Heart right ventricle (tissue), 16 donors: ENCODE data around the gene ARL4A. TPM values are rescaled to one million over a fixed set of nuclear protein-coding genes. Genes with fewer than 3 reads are reported as not detected.

Experiments used
- ATAC-seq, 8 donors: fragments of 200-7000 bp; cut with Tn5 transposase; one replicate each; pipeline ENCODE4 v1.9.1; 2020; ENCODE audit warnings: mild to moderate bottlenecking in 8 of 8, moderate library complexity in 8 of 8, moderate number of reproducible peaks in 1 of 8
- DNase-seq, 2 donors: peaks; one replicate each; pipeline ENCODE4 v3.0.0-alpha.2; 2020
- H3K27ac ChIP-seq, 10 donors: fragments of 200-600 bp; sonication (generic) in 2 of 10; one replicate each; pipeline versions ENCODE4 v1.5.0 to v1.8.0; 2020 to 2022; ENCODE audit warnings: mild to moderate bottlenecking in 3 of 10
- H3K27me3 ChIP-seq, 7 donors: fragments of 200-600 bp; one replicate each; pipeline ENCODE4 v1.8.0; 2021 to 2022; ENCODE audit warnings: mild to moderate bottlenecking in 2 of 7
- H3K36me3 ChIP-seq, 9 donors: fragments of 200-600 bp; sonication (generic) in 1 of 9; one replicate each; pipeline versions ENCODE4 v1.5.0 to v1.8.0; 2020 to 2022; ENCODE audit warnings: mild to moderate bottlenecking in 2 of 9
- H3K4me1 ChIP-seq, 9 donors: fragments of 200-600 bp; sonication (generic) in 1 of 9; one replicate each; pipeline versions ENCODE4 v1.5.0 to v1.8.0; 2020 to 2022; ENCODE audit warnings: mild to moderate bottlenecking in 4 of 9
- H3K4me3 ChIP-seq, 10 donors: fragments of 200-600 bp; sonication (generic) in 2 of 10; one replicate each; pipeline versions ENCODE4 v1.5.0 to v1.8.0; 2020 to 2022; ENCODE audit warnings: mild to moderate bottlenecking in 7 of 10, moderate library complexity in 2 of 10
- H3K9me3 ChIP-seq, 11 donors: fragments of 200-600 bp in 10 of 11; sonication (generic) in 2 of 11; one replicate each; pipeline versions ENCODE4 v1.5.0 to v1.8.0; 2013 to 2022; ENCODE audit warnings: mild to moderate bottlenecking in 2 of 11, control low read depth in 1 of 11, moderate library complexity in 1 of 11
- WGBS, 2 donors: extraction: QIAGEN DNeasy Blood & Tissue Kit; methylation state at CpG; one replicate each; pipeline ENCODE4 v1.1.7; 2013; ENCODE audit warnings: inconsistent platforms in 1 of 2; 5-methylcytosine and 5-hydroxymethylcytosine counted together
- intact Hi-C, 10 donors: fragments of 100-400 bp; cut with DNase I; formaldehyde crosslinking; loops; one replicate each; pipeline versions ENCODE4 v1.11.1 to v1.14.2; 2022
- polyA plus RNA-seq, 2 donors: library from polyadenylated mRNA; stranded (reverse); fragments of 200-250 nt; gene quantifications; one replicate each; pipeline ENCODE4 v1.2.3, GENCODE V29; 2013
- total RNA-seq, 10 donors: library from RNA; stranded (reverse); fragmentation: NEBNext Ultra II Directional in 3 of 10; extraction: Animal tissue kit (Norgen Biotek cat#: 25700) in 3 of 10; gene quantifications; one replicate each; pipeline versions ENCODE4 v1.2.1 to v1.2.4, GENCODE V29; 2021 to 2023
- TF ChIP-seq, protein P1 (sequence below), 9 donors: fragments of 200-600 bp; sonication (generic) in 2 of 9; IDR thresholded peaks; one replicate each; pipeline versions ENCODE4 v1.5.0 to v1.8.0; 2021 to 2022; ENCODE audit warnings: antibody characterized with exemption in 9 of 9, mild to moderate bottlenecking in 5 of 9, moderate library complexity in 1 of 9
- donor health status: Arrhythmogenic right ventricular cardiomyopathy.
- donor health status: ischemic (EF 13 %, LVEDD 7.1; RV severe dilation, severe dysfunction).
- donor health status: healthy with polysubstance abuse.
- donor health status: DM: no; HTN: yes; CAD: no.
- donor health status: DM: no; HTN: no; CAD: no.
- donor health status: ischemic (EF 25% LVEDD 6.9; RV normal size, moderate dysfunction).
- donor health status: ischemic (EF 25% LVEDD 5.7; RV mildly dilated, moderate dysfunction).
- donor health status: healthy.
- donor health status: DM: yes; HTN: yes; CAD: no.
- donor health status: Ischemic cardiomyopathy.
- donor health status: ischemic (EF 35%, LVEDD 5.7; RV mildly dilated, moderate dysfunction).
- donor health status: nonischemic (EF 11% LVEDD 7.7; RV severe dilation, severe dysfunction).
- donor health status: DM: yes; HTN: yes; CAD: no.
- donor health status: PGD.
- donor health status: ischemic (EF 29% LVEDD 5.4; RV normal size, mild dysfunction).
- donor health status: nonischemic (EF 23%, LVEDD 6.1; RV moderate dilation, normal function).

ARL4A gene
- total and polyA plus RNA-seq, 12 donors, result 6.9 to 21.4 (median 12.9) TPM

DNA sequence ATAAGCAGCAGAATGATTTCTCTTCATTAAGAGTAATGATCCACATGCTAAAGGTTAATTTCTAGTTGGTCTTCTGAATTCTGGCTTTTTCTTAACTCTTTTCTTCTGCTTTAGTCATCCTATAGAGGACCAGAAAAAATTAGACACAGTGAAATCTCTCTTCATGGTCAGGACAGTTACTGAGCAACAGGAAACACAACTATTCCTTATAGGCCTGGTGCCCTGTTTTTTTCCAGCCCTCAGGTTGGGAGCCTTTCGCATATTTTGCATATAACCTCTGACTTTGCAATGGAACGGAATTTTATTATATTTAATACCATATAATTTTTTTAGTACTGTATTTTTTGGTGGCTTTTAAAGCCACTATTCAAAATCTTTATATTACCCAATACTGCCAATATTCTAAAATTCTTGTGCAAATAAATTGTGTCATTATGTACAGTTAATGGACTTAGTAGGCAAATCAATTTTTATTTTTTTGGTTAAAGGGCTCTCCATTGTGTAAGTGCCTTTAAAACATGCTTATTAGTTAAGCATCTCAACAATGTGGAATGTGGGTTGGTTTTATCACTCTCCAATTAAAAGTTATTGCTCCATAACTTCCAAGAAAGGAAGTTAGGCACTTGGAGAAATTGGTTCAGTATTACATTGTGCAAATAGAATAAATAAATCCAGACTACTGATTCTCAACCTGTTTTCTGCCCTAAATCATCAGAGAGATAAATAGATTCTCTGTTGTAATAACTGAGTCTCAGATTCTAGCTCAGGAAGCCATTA, 22.5 kb downstream of the ARL4A start:
- no peak for DNase-seq
- Histone ChIP-seq H3K27ac (no peak overlapping the region), H3K4me1 (peaks cover 0 to 9% (median under 1%) of the 10 kb centered on the region in 9 donors), H3K36me3 (no peaks in the 10 kb centered on the region), H3K27me3 (no peaks in the 10 kb centered on the region), H3K9me3 (no peaks in the 10 kb centered on the region), H3K4me3 (no peak overlapping the region)
- TF ChIP-seq, protein P1, sequence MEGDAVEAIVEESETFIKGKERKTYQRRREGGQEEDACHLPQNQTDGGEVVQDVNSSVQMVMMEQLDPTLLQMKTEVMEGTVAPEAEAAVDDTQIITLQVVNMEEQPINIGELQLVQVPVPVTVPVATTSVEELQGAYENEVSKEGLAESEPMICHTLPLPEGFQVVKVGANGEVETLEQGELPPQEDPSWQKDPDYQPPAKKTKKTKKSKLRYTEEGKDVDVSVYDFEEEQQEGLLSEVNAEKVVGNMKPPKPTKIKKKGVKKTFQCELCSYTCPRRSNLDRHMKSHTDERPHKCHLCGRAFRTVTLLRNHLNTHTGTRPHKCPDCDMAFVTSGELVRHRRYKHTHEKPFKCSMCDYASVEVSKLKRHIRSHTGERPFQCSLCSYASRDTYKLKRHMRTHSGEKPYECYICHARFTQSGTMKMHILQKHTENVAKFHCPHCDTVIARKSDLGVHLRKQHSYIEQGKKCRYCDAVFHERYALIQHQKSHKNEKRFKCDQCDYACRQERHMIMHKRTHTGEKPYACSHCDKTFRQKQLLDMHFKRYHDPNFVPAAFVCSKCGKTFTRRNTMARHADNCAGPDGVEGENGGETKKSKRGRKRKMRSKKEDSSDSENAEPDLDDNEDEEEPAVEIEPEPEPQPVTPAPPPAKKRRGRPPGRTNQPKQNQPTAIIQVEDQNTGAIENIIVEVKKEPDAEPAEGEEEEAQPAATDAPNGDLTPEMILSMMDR (IDR thresholded peaks at IDR 0.05), result no peak
- WGBS, 2 donors, result 94 to 98% methylated on average over 2 of the region's 2 CpGs
- intact Hi-C loops, result no loop called here
- peak in 1 of 8 donors; percentile 52 for ATAC-seq

DNA sequence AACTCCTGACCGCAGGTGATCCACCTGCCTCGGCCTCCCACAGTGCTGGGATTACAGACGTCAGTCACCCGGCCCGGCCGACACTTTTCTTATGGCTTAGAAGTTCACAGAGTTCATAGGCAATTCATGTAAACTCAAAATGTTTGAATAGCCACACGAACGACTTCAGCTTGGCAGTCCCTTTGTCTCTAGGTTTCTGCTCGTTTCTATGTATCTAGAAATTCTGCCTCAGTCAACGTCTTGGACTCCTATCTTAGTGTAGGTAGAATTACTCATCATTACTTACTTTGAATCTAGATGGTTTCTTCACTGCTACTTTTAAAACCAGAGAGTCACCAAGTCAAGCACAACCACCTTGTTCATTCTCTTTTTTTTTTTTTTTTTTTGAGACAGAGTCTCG, 23.7 kb downstream of the ARL4A start:
- Histone ChIP-seq H3K27me3 (no peaks in the 10 kb centered on the region), H3K4me3 (no peak overlapping the region), H3K9me3 (no peaks in the 10 kb centered on the region), H3K27ac (no peak overlapping the region), H3K36me3 (no peaks in the 10 kb centered on the region), H3K4me1 (peaks cover 0 to 21% (median 11%) of the 10 kb centered on the region in 9 donors)
- ATAC-seq (no peak), DNase-seq (no peak)
- 94 to 96% methylated on average over 10 of the region's 11 CpGs for WGBS, 2 donors
- TF ChIP-seq, protein P1 (IDR thresholded peaks at IDR 0.05), result no peak
- intact Hi-C loops, result no loop called here

DNA sequence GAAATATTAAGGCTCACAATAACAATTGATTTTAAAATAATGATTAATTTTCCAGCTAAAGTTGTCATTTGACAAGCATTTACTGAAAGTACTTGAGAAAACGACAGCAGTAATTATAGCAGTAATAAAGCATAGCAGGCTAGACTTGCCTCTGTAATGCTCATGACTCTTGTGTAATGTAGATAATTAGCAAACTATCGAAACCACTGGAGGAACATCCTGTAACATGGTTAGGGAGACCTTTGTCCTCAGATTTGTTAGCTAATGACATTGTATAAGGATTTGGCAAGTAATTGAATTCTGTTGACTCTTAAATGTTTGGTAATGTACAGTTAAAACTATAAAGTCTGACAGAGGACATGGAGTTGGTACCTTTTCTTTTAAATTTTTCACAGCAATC, 24.8 kb downstream of the ARL4A start:
- Histone ChIP-seq H3K27ac (no peak overlapping the region), H3K36me3 (no peaks in the 10 kb centered on the region), H3K27me3 (no peaks in the 10 kb centered on the region), H3K4me1 (peaks cover 0 to 30% (median 22%) of the 10 kb centered on the region in 9 donors), H3K9me3 (no peaks in the 10 kb centered on the region), H3K4me3 (no peak overlapping the region)
- TF ChIP-seq, protein P1 (IDR thresholded peaks at IDR 0.05), result no peak
- DNase-seq (no peak), ATAC-seq (no peak)
- intact Hi-C loops, result no loop called here
- WGBS, 2 donors, result 52 to 83% methylated on average over 2 of the region's 2 CpGs

DNA sequence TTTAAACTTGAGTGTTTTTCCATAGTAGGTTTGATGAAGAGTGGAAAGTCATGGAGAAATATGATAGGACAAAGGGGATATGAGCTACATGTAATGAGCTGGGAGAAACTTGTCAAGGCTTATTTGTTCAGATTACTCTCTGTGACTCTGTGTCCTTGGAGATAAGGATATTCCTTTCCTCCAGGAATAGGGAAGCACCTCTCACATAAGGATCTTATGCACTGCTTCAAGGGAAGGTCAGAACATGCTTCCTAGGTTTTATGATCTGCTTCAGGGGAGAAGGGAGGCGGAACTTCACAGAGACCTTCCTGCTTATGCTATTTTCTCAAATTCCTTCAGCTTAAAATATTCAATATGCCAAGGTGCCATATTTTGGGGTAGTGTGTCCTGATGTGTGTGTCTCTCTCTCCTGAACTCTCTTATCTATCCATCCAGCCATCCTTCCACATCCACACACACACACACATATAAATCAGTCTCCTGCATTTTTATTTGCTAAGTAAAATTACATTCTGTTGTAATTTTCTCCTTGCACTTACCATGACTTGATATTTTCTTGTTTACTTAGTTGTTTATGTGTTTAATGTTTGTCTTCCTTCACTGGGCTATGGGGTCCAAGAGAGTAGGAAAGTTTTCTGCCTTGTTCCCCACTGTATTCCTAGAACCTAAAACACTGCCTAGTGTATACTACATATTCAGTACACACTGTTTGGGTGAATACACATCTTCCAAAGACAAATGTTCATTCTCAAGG, 26.4 kb downstream of the ARL4A start:
- Histone ChIP-seq H3K9me3 (no peaks in the 10 kb centered on the region), H3K4me3 (no peak overlapping the region), H3K4me1 (peaks cover 0 to 45% (median 26%) of the 10 kb centered on the region in 9 donors), H3K36me3 (no peaks in the 10 kb centered on the region), H3K27me3 (no peaks in the 10 kb centered on the region), H3K27ac (peak overlapping the region in 1 of 10 donors; percentile 12)
- ATAC-seq, result no peak
- no peak for DNase-seq
- TF ChIP-seq, protein P1 (IDR thresholded peaks at IDR 0.05), result no peak
- WGBS, 2 donors, result 90 to 100% methylated on average over 1 of the region's 1 CpG
- intact Hi-C loops, result loop anchor here in 1 of 10 donors (2.0 kb wide), 1 partner anchor 23 kb away; no protein-coding TSS in a partner anchor
